ENCODE data around the gene ERCC6L. TPM values are rescaled to one million over a fixed set of nuclear protein-coding genes. Genes with fewer than 3 reads are reported as not detected.

ERCC6L gene
- total and polyA plus RNA-seq, 2 donors (not counting 1 experiment from before 2014, with no cell fraction given) = 0.34 to 0.61 TPM

- POLR2A ChIA-PET = no interaction called here
- no CpG with 5 or more reads among the region's 5 CpGs for WGBS (ENCODE audit: insufficient coverage)
- intact Hi-C loops (cut with micrococcal nuclease) = no loop called here
These were observed 31.6 kb upstream of the ERCC6L start for GRCh38 chrX:72270316-72270866.

More at GRCh38 chrX:72270316-72270866, 31.6 kb upstream of the ERCC6L start:
- H3K4me1 ChIP-seq (ENCODE audit: control insufficient read depth in 2 of 2, insufficient read depth in 2 of 2, low read length in 2 of 2) = peaks cover 5 to 6% of the 10 kb centered on the region in 2 donors
- H3K27ac Mint-ChIP-seq = no peak overlapping the region
- H3K9me3 ChIP-seq (ENCODE audit: control extremely low read depth in 1 of 3, control insufficient read depth in 2 of 3, insufficient read depth in 1 of 3, low read length in 2 of 3) = no peaks in the 10 kb centered on the region
- no peaks in the 10 kb centered on the region for H3K79me2 ChIP-seq (ENCODE audit: control insufficient read depth, insufficient read depth, low read length)
- H3K9me3 Mint-ChIP-seq (ENCODE audit: insufficient read depth) = no peaks in the 10 kb centered on the region
- no peak overlapping the region for H3K4me3 ChIP-seq (ENCODE audit: control extremely low read depth in 1 of 5, extremely low read depth in 1 of 5, insufficient read depth in 1 of 5, low read depth in 2 of 5, low read length in 4 of 5)
- H3K36me3 ChIP-seq (replicated peaks in 1 of 2; ENCODE audit: control extremely low read depth in 1 of 2, control insufficient read depth in 1 of 2, extremely low read depth in 1 of 2, insufficient read depth in 2 of 2, low read length in 1 of 2) = peaks cover 0 to 41% of the 10 kb centered on the region in 2 experiments
- DNase-seq (no peak), ATAC-seq (ENCODE audit: low read depth) (no peak)
- H3K27me3 Mint-ChIP-seq = no peaks in the 10 kb centered on the region
- no peak overlapping the region for H2AFZ ChIP-seq (ENCODE audit: insufficient read depth, low read depth, low read length, poor library complexity, severe bottlenecking)
- no peak overlapping the region for H3K4me2 ChIP-seq (replicated peaks; ENCODE audit: low read depth, low read length, poor library complexity, severe bottlenecking)
- no peak overlapping the region for H3K9ac ChIP-seq (ENCODE audit: low read length)
- TF ChIP-seq CTCF (IDR thresholded peaks at IDR 0.05) = no peak
- TF ChIP-seq EZH2 (IDR thresholded peaks at IDR 0.05; ENCODE audit: borderline replicate concordance, insufficient read depth, low read depth, low read length, poor library complexity, severe bottlenecking) = no peak
- peaks cover 22% of the 10 kb centered on the region for H3K4me1 Mint-ChIP-seq
- H4K20me1 ChIP-seq (ENCODE audit: control insufficient read depth, insufficient read depth, low read length, poor library complexity, severe bottlenecking) = no peaks in the 10 kb centered on the region
- H3K27ac ChIP-seq (ENCODE audit: low read length in 2 of 2) = no peak overlapping the region
- no peaks in the 10 kb centered on the region for H3K27me3 ChIP-seq (replicated peaks in 1 of 4; ENCODE audit: control extremely low read depth in 1 of 4, control insufficient read depth in 3 of 4, insufficient read depth in 4 of 4, low read length in 3 of 4)
- CTCF ChIA-PET = no interaction called here
- H3K4me3 Mint-ChIP-seq = no peak overlapping the region
